A549 (cell line): ENCODE measurements around the gene POR.

Experiments used
- EP300 ChIP-seq, 2 experiments: fragments of >200 bp; sonication (Bioruptor Twin); formaldehyde crosslinking; IDR thresholded peaks; 2 replicates in 1 of 2; 3 replicates in 1 of 2; pipeline ENCODE4 v1.6.1; 2016 to 2017
- HDAC2 ChIP-seq: fragments of 200-600 bp; sonication (generic); IDR thresholded peaks from 2 replicates; pipeline ENCODE4 v1.6.1; 2016
- JUN ChIP-seq, 2 experiments: fragments of >200 bp; sonication (Bioruptor Twin); formaldehyde crosslinking; IDR thresholded peaks; 2 replicates in 1 of 2; 3 replicates in 1 of 2; pipeline ENCODE4 v1.6.1; 2016 to 2017
- MYC ChIP-seq: IDR thresholded peaks from 2 replicates; pipeline ENCODE4 v1.6.1; 2012; ENCODE audit warnings: mild to moderate bottlenecking, inconsistent platforms, low read length, improper control_type of control experiment, borderline replicate concordance
- NPAS2 ChIP-seq: fragments of 250-450 bp; sonication (Bioruptor Pico); IDR thresholded peaks from 2 replicates; pipeline ENCODE4 v1.8.0; 2022; ENCODE audit warnings: mild to moderate bottlenecking, moderate library complexity, borderline replicate concordance
- POLR2A ChIP-seq: IDR thresholded peaks from 2 replicates; pipeline ENCODE4 v1.6.1; 2012; ENCODE audit warnings: mild to moderate bottlenecking, low read length
- RARB ChIP-seq: fragments of 250-450 bp; sonication (Bioruptor Pico); IDR thresholded peaks from 2 replicates; pipeline ENCODE4 v1.8.0; 2021; ENCODE audit warnings: mild to moderate bottlenecking, moderate library complexity
- TF ChIP-seq, protein P1 (sequence below): fragments of 250-450 bp; sonication (Bioruptor Pico); IDR thresholded peaks from 2 replicates; pipeline ENCODE4 v1.5.0; 2020; ENCODE audit warnings: low read depth, mild to moderate bottlenecking, moderate library complexity
- TF ChIP-seq, protein P2 (sequence below): fragments of >200 bp; sonication (Bioruptor Twin); formaldehyde crosslinking; IDR thresholded peaks from 3 replicates; pipeline ENCODE4 v1.5.1; 2016

DNA sequence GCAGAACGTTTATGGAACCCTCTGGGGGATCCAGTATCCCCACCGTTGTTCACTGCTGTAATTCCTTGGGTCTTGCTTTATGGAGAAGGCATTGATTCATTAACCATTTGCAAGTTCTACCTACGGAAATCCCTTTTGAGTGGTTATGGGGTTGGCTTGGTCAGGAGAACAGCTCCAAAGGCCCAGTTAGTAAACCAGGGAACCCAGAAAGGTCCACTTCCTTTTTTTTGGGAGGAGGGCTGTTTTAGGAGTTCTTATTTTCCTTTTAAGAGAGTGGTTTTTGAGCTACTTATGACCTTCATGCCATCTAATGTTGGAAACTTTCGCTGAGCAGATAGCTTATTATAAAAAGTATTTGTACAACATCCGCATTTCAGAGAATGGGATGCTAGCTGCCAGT, 1.3 kb downstream of the POR start:
- TF ChIP-seq JUN (IDR thresholded peaks at IDR 0.05) (no peak), HDAC2 (no peak), NPAS2 (CRISPR knock-in tag) (no peak), POLR2A (no peak), MYC (no peak), EP300 (IDR thresholded peaks at IDR 0.05) (no peak), RARB (CRISPR knock-in tag) (no peak)
- TF ChIP-seq, protein P1, sequence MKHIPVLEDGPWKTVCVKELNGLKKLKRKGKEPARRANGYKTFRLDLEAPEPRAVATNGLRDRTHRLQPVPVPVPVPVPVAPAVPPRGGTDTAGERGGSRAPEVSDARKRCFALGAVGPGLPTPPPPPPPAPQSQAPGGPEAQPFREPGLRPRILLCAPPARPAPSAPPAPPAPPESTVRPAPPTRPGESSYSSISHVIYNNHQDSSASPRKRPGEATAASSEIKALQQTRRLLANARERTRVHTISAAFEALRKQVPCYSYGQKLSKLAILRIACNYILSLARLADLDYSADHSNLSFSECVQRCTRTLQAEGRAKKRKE (CRISPR knock-in tag), result no peak
- TF ChIP-seq, protein P2, sequence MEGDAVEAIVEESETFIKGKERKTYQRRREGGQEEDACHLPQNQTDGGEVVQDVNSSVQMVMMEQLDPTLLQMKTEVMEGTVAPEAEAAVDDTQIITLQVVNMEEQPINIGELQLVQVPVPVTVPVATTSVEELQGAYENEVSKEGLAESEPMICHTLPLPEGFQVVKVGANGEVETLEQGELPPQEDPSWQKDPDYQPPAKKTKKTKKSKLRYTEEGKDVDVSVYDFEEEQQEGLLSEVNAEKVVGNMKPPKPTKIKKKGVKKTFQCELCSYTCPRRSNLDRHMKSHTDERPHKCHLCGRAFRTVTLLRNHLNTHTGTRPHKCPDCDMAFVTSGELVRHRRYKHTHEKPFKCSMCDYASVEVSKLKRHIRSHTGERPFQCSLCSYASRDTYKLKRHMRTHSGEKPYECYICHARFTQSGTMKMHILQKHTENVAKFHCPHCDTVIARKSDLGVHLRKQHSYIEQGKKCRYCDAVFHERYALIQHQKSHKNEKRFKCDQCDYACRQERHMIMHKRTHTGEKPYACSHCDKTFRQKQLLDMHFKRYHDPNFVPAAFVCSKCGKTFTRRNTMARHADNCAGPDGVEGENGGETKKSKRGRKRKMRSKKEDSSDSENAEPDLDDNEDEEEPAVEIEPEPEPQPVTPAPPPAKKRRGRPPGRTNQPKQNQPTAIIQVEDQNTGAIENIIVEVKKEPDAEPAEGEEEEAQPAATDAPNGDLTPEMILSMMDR, result no peak
